NCI-H1105 treated with DMSO at 0.1 percent for 48 hours (cell line): ENCODE data around the gene OR10P1.

Experiments used
- DNase-seq: peaks from one replicate; lab custom pipeline; 2025; lab: John Stamatoyannopoulos, UW

OR10P1 gene

DNA sequence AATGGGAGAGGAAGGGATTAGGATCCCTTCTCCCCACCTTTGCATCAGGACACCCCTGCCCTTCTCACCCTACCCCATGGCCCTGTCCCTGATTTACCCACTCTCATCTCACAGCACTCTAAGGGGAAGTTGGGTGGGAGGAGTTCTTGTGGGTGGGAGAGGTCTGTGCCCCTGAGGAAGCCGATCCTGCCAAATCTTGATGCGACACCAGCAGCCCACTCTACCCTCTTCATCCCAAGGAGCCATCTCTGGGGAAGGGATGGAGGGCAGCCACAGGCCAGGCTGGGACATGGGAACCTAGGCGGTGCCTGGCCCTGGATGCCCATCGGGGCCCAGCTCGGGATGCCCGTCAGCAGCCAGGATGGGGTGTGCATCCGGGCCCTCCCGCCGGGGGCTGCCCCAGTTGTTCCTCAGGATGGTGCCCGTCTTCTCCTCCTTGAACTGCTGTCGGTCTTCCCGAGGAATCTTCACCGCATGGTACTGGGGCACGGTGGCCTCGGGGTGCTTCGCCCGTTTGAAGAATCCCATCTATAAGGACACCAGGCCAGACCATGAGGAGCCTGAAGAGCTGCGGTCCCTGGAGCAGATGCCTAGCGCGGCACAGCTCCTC lies 48.2 kb downstream of the OR10P1 start:
- DNase-seq = no peak

DNA sequence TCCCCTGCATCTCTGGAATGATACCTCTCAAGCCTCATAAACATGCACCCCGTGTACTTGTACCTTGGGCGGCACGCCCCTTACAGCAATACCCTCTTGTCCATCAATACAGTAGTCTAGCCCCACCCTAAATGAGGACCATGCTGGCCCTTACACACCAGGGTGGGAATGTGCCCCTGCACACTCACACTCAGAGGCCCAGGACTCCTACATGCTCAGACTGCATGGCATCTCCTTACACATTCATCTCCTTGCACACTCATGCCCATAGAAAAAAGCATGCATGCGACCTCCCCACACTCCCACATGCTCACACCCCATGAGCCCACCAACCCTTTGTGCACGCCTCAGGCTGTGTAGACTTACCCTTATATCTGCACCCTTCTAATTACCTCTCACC lies 49.0 kb downstream of the OR10P1 start:
- DNase-seq = no peak

DNA sequence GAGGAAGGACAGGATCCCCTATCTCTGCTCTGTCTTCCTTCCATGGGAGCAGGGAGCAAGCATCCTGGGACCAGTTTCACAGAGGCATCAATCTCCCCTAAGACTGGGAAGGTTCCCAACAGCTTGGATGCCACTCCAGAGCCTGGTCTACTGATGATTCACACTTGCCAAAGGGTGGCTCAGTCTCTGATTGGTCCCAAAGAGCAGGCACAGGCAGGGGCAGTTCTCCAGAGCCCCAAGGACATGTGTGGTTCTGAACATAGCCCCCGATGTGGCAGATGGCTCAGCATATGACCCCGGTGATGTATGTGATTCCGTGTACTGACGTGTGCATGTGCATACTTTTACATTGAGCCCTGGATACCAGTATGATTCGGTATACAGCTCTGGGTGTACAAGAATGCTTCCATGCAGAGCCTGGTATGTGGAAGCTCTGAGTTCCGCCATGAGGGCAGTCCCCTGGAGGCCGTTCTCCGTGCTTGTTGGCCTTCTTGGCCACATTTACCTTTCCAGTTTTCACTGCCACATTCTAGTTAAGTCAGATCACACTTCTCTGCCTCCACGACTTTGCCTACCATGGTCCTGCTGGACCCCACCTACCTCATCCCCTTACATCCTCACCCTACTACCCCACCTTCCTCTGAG lies 49.8 kb downstream of the OR10P1 start:
- DNase-seq = no peak
